Caco-2 (cell line): Measurements from ENCODE around the gene SPRYD4. TPM values are rescaled to one million over a fixed set of nuclear protein-coding genes. Genes with fewer than 3 reads are reported as not detected.

Experiments used
- BruUV-seq: library from RNA; stranded (reverse); fragments of 400-500 nt; replicated peaks from 2 replicates; lab custom pipeline; 2021; lab: Mats Ljungman, UMichigan
- CTCF ChIA-PET: fragments of 300-600 bp; sonication (Branson Sonifier 250); formaldehyde crosslinking; loops from one replicate; lab custom pipeline; 2022; ENCODE audit warnings: antibody characterized with exemption; lab: Charles Lee
- POLR2A ChIA-PET: fragments of 300-600 bp; sonication (Branson Sonifier 250); formaldehyde crosslinking; loops from one replicate; lab custom pipeline; 2022; ENCODE audit warnings: antibody characterized with exemption; lab: Charles Lee
- DNase-seq, 2 experiments: peaks; one replicate each; pipeline versions ENCODE4 v3.0.0 to v3.0.0-alpha.2; 2020 to 2022
- H3K27me3 ChIP-seq: replicated peaks from 2 replicates; pipeline ENCODE4 v1.6.0; 2011; ENCODE audit warnings: low read length; ENCODE audit not compliant: control insufficient read depth, insufficient read depth
- H3K36me3 ChIP-seq: 2 replicates; pipeline ENCODE4 v1.5.1; 2011; ENCODE audit warnings: low read length; ENCODE audit not compliant: control insufficient read depth, insufficient read depth
- H3K4me1 ChIP-seq: fragments of 250-450 bp; sonication (Bioruptor Pico); 2 replicates; pipeline ENCODE4 v1.5.1; 2020; ENCODE audit warnings: mild to moderate bottlenecking
- H3K4me3 ChIP-seq: 2 replicates; pipeline ENCODE4 v1.5.1; 2011; ENCODE audit warnings: low read depth, mild to moderate bottlenecking, control low read depth, low read length
- H3K9me3 ChIP-seq: fragments of 250-450 bp; sonication (Bioruptor Pico); 2 replicates; pipeline ENCODE4 v1.5.1; 2020; ENCODE audit warnings: mild to moderate bottlenecking, moderate library complexity
- H3K27ac Mint-ChIP-seq: one replicate; pipeline ENCODE4 v1.8.0; 2022; ENCODE audit warnings: mixed read lengths; ENCODE audit not compliant: unreplicated experiment
- H3K27me3 Mint-ChIP-seq: one replicate; pipeline ENCODE4 v1.8.0; 2022; ENCODE audit warnings: mixed read lengths; ENCODE audit not compliant: insufficient read depth, unreplicated experiment
- H3K36me3 Mint-ChIP-seq: one replicate; pipeline ENCODE4 v1.8.0; 2022; ENCODE audit warnings: mild to moderate bottlenecking, mixed read lengths; ENCODE audit not compliant: insufficient read depth, unreplicated experiment
- H3K4me1 Mint-ChIP-seq: one replicate; pipeline ENCODE4 v1.8.0; 2022; ENCODE audit warnings: low read depth, mixed read lengths; ENCODE audit not compliant: unreplicated experiment
- H3K4me3 Mint-ChIP-seq: one replicate; pipeline ENCODE4 v1.8.0; 2022; ENCODE audit warnings: mild to moderate bottlenecking, moderate library complexity, mixed read lengths; ENCODE audit not compliant: unreplicated experiment
- H3K9me3 Mint-ChIP-seq: one replicate; pipeline ENCODE4 v1.8.0; 2022; ENCODE audit warnings: mixed read lengths; ENCODE audit not compliant: unreplicated experiment
- intact Hi-C: fragments of 100-400 bp; cut with micrococcal nuclease; formaldehyde crosslinking; loops from one replicate; pipeline ENCODE4 v1.10.0; 2022; ENCODE audit not compliant: unreplicated experiment
- total RNA-seq: library from RNA; stranded (reverse); gene quantifications from 2 replicates; pipeline ENCODE4 v1.2.3, GENCODE V29; 2022
- TF ChIP-seq, protein P1 (sequence below), 2 experiments: fragments of 200-600 bp in 1 of 2; IDR thresholded peaks; 1 replicate in 1 of 2; 2 replicates in 1 of 2; pipeline versions ENCODE4 v1.5.1 to v1.8.0; 2011 to 2022; ENCODE audit warnings: antibody characterized with exemption in 1 of 2, control low read depth in 1 of 2, inconsistent platforms in 1 of 2, low read depth in 1 of 2, low read length in 1 of 2, mild to moderate bottlenecking in 1 of 2, moderate library complexity in 1 of 2; ENCODE audit not compliant: insufficient read depth in 1 of 2, severe bottlenecking in 1 of 2, unreplicated experiment in 1 of 2

SPRYD4 gene
- total RNA-seq, 1 experiment from 2014 or later, result 2.8 TPM

DNA sequence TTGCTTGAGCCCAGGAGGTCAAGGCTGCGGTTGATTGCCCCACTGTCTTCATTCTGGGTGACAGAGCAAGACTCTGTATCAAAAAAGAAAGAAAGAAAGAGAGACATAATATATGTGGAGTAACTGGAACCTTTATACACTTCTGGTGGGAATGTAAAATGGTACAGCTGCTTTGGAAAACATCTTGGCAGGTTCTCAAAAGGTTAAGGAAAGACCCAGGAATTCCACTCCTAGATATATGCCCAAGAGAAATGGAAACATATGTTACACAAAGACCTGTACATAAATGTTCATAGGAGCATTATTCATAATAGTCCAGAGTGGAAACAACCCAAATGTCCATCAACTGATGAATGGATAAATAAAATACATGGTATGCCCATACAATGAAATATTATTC lies 60.5 kb downstream of the SPRYD4 start:
- POLR2A ChIA-PET, result no interaction called here
- Histone ChIP-seq H3K27me3 (no peaks in the 10 kb centered on the region), H3K4me1 (peaks cover 30% of the 10 kb centered on the region), H3K4me3 (no peak overlapping the region), H3K36me3 (no peaks in the 10 kb centered on the region), H3K9me3 (no peaks in the 10 kb centered on the region)
- no peak for DNase-seq
- no peaks in the 10 kb centered on the region for H3K27me3 Mint-ChIP-seq
- H3K36me3 Mint-ChIP-seq, result no peaks in the 10 kb centered on the region
- CTCF ChIA-PET, result no interaction called here
- intact Hi-C loops, result no loop called here
- no TSS peak for BruUV-seq
- peaks cover 12% of the 10 kb centered on the region for H3K4me1 Mint-ChIP-seq
- H3K27ac Mint-ChIP-seq, result peak overlapping the region; percentile 92
- H3K9me3 Mint-ChIP-seq, result no peaks in the 10 kb centered on the region
- no peak overlapping the region for H3K4me3 Mint-ChIP-seq
- TF ChIP-seq, protein P1, sequence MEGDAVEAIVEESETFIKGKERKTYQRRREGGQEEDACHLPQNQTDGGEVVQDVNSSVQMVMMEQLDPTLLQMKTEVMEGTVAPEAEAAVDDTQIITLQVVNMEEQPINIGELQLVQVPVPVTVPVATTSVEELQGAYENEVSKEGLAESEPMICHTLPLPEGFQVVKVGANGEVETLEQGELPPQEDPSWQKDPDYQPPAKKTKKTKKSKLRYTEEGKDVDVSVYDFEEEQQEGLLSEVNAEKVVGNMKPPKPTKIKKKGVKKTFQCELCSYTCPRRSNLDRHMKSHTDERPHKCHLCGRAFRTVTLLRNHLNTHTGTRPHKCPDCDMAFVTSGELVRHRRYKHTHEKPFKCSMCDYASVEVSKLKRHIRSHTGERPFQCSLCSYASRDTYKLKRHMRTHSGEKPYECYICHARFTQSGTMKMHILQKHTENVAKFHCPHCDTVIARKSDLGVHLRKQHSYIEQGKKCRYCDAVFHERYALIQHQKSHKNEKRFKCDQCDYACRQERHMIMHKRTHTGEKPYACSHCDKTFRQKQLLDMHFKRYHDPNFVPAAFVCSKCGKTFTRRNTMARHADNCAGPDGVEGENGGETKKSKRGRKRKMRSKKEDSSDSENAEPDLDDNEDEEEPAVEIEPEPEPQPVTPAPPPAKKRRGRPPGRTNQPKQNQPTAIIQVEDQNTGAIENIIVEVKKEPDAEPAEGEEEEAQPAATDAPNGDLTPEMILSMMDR (IDR thresholded peaks at IDR 0.05; ENCODE audit: insufficient read depth in 1 of 2, low read depth in 1 of 2, low read length in 1 of 2, severe bottlenecking in 1 of 2, unreplicated experiment in 1 of 2), result no peak

Other genes with a start within 250 kb of the SPRYD4 start
- 48.0 and 53.4 TPM in 2 replicates for gene RNF41, start 246.7 kb upstream of the SPRYD4 start, total RNA-seq
- 32.1 and 37.7 TPM in 2 replicates for gene NABP2, start 244.2 kb upstream of the SPRYD4 start, total RNA-seq
- gene SLC39A5, start 238.5 kb upstream of the SPRYD4 start, total RNA-seq, result 83.1 and 110 TPM in 2 replicates
- gene ANKRD52, start 210.2 kb upstream of the SPRYD4 start, total RNA-seq, result 34.6 and 46.3 TPM in 2 replicates
- 16.7 and 18.4 TPM in 2 replicates for gene COQ10A, start 201.6 kb upstream of the SPRYD4 start, total RNA-seq
- gene CS, start 168.2 kb upstream of the SPRYD4 start, total RNA-seq, result 241 and 263 TPM in 2 replicates
- 204 and 208 TPM in 2 replicates for gene CNPY2, start 152.6 kb upstream of the SPRYD4 start, total RNA-seq
- 25.7 and 30.0 TPM in 2 replicates for gene PAN2, start 134.6 kb upstream of the SPRYD4 start, total RNA-seq
- gene IL23A, start 129.7 kb upstream of the SPRYD4 start, total RNA-seq, result 0.48 TPM in 1 of 2 replicates, not detected in the other
- gene STAT2, start 108.5 kb upstream of the SPRYD4 start, total RNA-seq, result 76.7 and 79.5 TPM in 2 replicates
- gene APOF, start 105.7 kb upstream of the SPRYD4 start, total RNA-seq, result 0.18 and 0.23 TPM in 2 replicates
- gene TIMELESS, start 19.2 kb upstream of the SPRYD4 start, total RNA-seq, result 40.1 and 43.2 TPM in 2 replicates
- not detected in 2 replicates for gene MIP, start 13.9 kb upstream of the SPRYD4 start, total RNA-seq
- 14.2 and 14.7 TPM in 2 replicates for gene GLS2, start 19.6 kb downstream of the SPRYD4 start, total RNA-seq
- 32.5 and 39.5 TPM in 2 replicates for gene RBMS2, start 53.2 kb downstream of the SPRYD4 start, total RNA-seq
- gene BAZ2A, start 161.7 kb downstream of the SPRYD4 start, total RNA-seq, result 97.2 and 104 TPM in 2 replicates
- gene ATP5F1B, start 177.4 kb downstream of the SPRYD4 start, total RNA-seq, result 740 and 781 TPM in 2 replicates
- 241 and 242 TPM in 2 replicates for gene PTGES3, start 219.7 kb downstream of the SPRYD4 start, total RNA-seq